ENCODE measurements around the gene CCNJL. TPM values are rescaled to one million over a fixed set of nuclear protein-coding genes. Genes with fewer than 3 reads are reported as not detected.
A peak's percentile ranks its signal among the peaks of the same experiment; 100 is the strongest.

CCNJL gene
- total RNA-seq, 4 donors from 2014 or later, result 0.15 to 0.18 TPM; not detected in 2

- Histone ChIP-seq H3K27me3 (no peaks in the 10 kb centered on the region), H3K4me1 (peaks cover 30 to 33% of the 10 kb centered on the region in 2 donors), H3K9me3 (no peaks in the 10 kb centered on the region), H3K27ac (no peak overlapping the region), H3K36me3 (no peaks in the 10 kb centered on the region), H3K4me3 (no peak overlapping the region)
- intact Hi-C loops (cut with DNase I; ENCODE audit: low total_unique reads), result no loop called here
- DNase-seq (no peak), ATAC-seq (no peak)
- in situ Hi-C loops (cut with MboI; ENCODE audit: low sequenced_read_pairs in 4 of 4), result no loop called here
- no peak for TF ChIP-seq POLR2A (IDR thresholded peaks at IDR 0.05)
Observed at GRCh38 chr5:160359242-160359641, 46.9 kb upstream of the CCNJL start.

- no peak for ATAC-seq
- no peaks in the 10 kb centered on the region for H3K36me3 ChIP-seq
- DNase-seq, result peak in 1 of 2 donors; percentile 31
- H3K9me3 ChIP-seq, result no peaks in the 10 kb centered on the region
- peaks cover 33 to 38% of the 10 kb centered on the region in 2 donors for H3K4me1 ChIP-seq
- H3K4me3 ChIP-seq, result peak overlapping the region in 2 of 4 donors; percentile 7 to 45
- no peaks in the 10 kb centered on the region for H3K27me3 ChIP-seq
- TF ChIP-seq POLR2A (IDR thresholded peaks at IDR 0.05), result no peak
- TF ChIP-seq, protein P1, sequence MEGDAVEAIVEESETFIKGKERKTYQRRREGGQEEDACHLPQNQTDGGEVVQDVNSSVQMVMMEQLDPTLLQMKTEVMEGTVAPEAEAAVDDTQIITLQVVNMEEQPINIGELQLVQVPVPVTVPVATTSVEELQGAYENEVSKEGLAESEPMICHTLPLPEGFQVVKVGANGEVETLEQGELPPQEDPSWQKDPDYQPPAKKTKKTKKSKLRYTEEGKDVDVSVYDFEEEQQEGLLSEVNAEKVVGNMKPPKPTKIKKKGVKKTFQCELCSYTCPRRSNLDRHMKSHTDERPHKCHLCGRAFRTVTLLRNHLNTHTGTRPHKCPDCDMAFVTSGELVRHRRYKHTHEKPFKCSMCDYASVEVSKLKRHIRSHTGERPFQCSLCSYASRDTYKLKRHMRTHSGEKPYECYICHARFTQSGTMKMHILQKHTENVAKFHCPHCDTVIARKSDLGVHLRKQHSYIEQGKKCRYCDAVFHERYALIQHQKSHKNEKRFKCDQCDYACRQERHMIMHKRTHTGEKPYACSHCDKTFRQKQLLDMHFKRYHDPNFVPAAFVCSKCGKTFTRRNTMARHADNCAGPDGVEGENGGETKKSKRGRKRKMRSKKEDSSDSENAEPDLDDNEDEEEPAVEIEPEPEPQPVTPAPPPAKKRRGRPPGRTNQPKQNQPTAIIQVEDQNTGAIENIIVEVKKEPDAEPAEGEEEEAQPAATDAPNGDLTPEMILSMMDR (IDR thresholded peaks at IDR 0.05 in 4 of 5, conservative IDR thresholded peaks at IDR 0.05 in 1 of 5), result no peak
- peak overlapping the region; percentile 37 to 76 (median 59) for H3K27ac ChIP-seq
- intact Hi-C loops (cut with DNase I; ENCODE audit: low total_unique reads) (no loop called here), in situ Hi-C loops (cut with MboI; ENCODE audit: low sequenced_read_pairs in 4 of 4) (no loop called here)
Observed at GRCh38 chr5:160357861-160358411, 45.6 kb upstream of the CCNJL start.

- peaks cover 28 to 33% of the 10 kb centered on the region in 2 donors for H3K4me1 ChIP-seq
- no peaks in the 10 kb centered on the region for H3K36me3 ChIP-seq
- intact Hi-C loops (cut with DNase I; ENCODE audit: low total_unique reads), result no loop called here
- in situ Hi-C loops (cut with MboI; ENCODE audit: low sequenced_read_pairs in 4 of 4), result no loop called here
- DNase-seq, result no peak
- peak overlapping the region in 2 of 4 donors; percentile 7 to 45 for H3K4me3 ChIP-seq
- no peaks in the 10 kb centered on the region for H3K9me3 ChIP-seq
- ATAC-seq, result no peak
- H3K27me3 ChIP-seq, result no peaks in the 10 kb centered on the region
- TF ChIP-seq, protein P1 (IDR thresholded peaks at IDR 0.05 in 4 of 5, conservative IDR thresholded peaks at IDR 0.05 in 1 of 5), result no peak
- TF ChIP-seq POLR2A (IDR thresholded peaks at IDR 0.05), result no peak
- H3K27ac ChIP-seq, result peak overlapping the region; percentile 37 to 76 (median 59)
Observed at GRCh38 chr5:160357394-160357793, 45.0 kb upstream of the CCNJL start.

DNA sequence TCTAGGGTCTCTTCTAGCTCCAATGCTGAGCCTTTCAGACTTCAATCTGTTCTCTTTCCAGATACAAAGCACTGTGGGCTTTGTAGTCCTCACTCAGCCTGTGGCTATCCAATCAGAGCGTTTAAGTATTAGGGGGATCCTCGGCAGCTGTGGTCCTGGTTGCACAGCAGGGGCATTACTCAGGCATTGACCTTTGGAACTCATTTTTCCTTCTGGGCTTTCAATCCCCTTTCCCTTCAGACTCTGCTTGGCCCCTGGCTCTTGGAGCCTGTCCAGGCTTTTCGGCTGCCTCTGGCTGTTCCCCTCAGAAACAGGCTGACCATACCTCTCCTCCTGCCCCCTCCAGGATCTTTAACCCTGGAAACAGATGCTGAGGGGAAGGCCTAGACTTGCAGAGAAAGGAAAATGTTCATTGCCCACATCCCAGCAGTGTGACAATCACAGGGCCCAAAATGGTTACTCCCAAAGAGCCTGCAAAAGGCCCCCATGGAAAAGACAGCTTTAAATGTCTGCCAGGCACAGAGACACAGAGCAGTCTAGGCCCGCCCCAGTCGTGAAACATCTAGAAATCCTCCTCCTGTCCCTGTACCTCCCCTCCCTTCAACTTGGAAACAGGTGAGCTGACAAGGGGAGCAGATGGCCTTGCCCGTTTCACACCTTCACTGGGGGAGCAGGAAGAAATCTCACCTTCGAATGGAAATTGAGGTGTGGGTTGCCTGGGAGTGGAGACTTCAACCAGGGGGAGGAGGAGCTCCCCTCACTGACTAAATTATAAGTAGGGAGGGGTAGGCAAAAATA lies 44.4 kb upstream of the CCNJL start:
- ATAC-seq (no peak), DNase-seq (no peak)
- no peaks in the 10 kb centered on the region for H3K9me3 ChIP-seq
- H3K27ac ChIP-seq, result peak overlapping the region in 3 of 4 donors; percentile 51 to 76 (median 67)
- no peaks in the 10 kb centered on the region for H3K36me3 ChIP-seq
- in situ Hi-C loops (cut with MboI; ENCODE audit: low sequenced_read_pairs in 4 of 4), result no loop called here
- TF ChIP-seq, protein P1 (IDR thresholded peaks at IDR 0.05 in 4 of 5, conservative IDR thresholded peaks at IDR 0.05 in 1 of 5), result no peak
- no peak for TF ChIP-seq POLR2A (IDR thresholded peaks at IDR 0.05)
- H3K4me3 ChIP-seq, result no peak overlapping the region
- H3K4me1 ChIP-seq, result peaks cover 27 to 30% of the 10 kb centered on the region in 2 donors
- intact Hi-C loops (cut with DNase I; ENCODE audit: low total_unique reads), result no loop called here
- H3K27me3 ChIP-seq, result no peaks in the 10 kb centered on the region

DNA sequence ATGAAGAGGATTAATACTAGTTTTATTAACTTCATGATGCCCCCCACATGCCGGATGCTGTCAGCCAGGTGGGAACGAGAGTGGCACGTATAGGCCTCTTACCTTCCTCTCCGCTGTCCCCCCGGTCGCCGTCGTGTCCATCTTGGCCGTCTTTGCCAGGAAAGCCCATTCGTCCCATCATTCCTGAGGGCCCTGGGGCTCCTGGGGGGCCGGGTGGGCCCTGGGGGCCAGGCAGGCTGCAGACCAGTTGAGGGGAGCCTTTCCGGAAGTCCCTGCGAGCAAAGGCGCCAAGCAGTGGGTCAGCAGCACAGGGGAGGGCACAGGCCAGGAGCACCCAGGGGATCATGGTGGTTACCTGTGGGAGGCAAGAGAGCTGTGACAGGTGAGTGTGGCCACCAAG lies 42.3 kb upstream of the CCNJL start:
- TF ChIP-seq POLR2A (IDR thresholded peaks at IDR 0.05), result no peak
- TF ChIP-seq, protein P1 (IDR thresholded peaks at IDR 0.05 in 4 of 5, conservative IDR thresholded peaks at IDR 0.05 in 1 of 5), result no peak
- Histone ChIP-seq H3K36me3 (no peaks in the 10 kb centered on the region), H3K27ac (no peak overlapping the region), H3K9me3 (no peaks in the 10 kb centered on the region), H3K4me3 (no peak overlapping the region), H3K4me1 (peaks cover 27 to 30% of the 10 kb centered on the region in 2 donors), H3K27me3 (no peaks in the 10 kb centered on the region)
- no peak for DNase-seq
- in situ Hi-C loops (cut with MboI; ENCODE audit: low sequenced_read_pairs in 4 of 4) (no loop called here), intact Hi-C loops (cut with DNase I; ENCODE audit: low total_unique reads) (loop anchor here (5.0 kb wide), 2 partner anchors 43 to 237 kb away; partner anchors contain the start of gene PWWP2A)
- ATAC-seq, result no peak
